Kidney epithelial cell (primary cell): ENCODE data around the gene RNF130. TPM values are rescaled to one million over a fixed set of nuclear protein-coding genes. Genes with fewer than 3 reads are reported as not detected.
"Not testable (repeated sequence)": the region's sequence is repeated elsewhere in the genome, so short reads cannot be mapped to it uniquely, and the experiment has no call there.

Experiments used
- DNase-seq: peaks from one replicate; pipeline ENCODE4 v3.0.0-alpha.2; 2010; ENCODE audit warnings: low read depth
- H3K27me3 ChIP-seq: 2 replicates; pipeline ENCODE4 v1.6.0; 2011; ENCODE audit warnings: low read length; ENCODE audit not compliant: control insufficient read depth, insufficient read depth
- H3K36me3 ChIP-seq: 2 replicates; pipeline ENCODE4 v1.5.1; 2011; ENCODE audit warnings: low read length; ENCODE audit not compliant: control insufficient read depth, insufficient read depth
- H3K4me3 ChIP-seq: 2 replicates; pipeline ENCODE4 v1.5.1; 2011; ENCODE audit warnings: low read depth, mild to moderate bottlenecking, control low read depth, low read length
- CTCF ChIP-seq: IDR thresholded peaks from 2 replicates; pipeline ENCODE4 v1.5.1; 2011; ENCODE audit warnings: mild to moderate bottlenecking, moderate library complexity, low read length, control low read depth, inconsistent platforms; ENCODE audit not compliant: insufficient read depth, poor library complexity, severe bottlenecking
- total RNA-seq: library from RNA; depleted of rRNA; stranded (reverse); fragments of >200 nt; gene quantifications from 2 replicates; pipeline ENCODE4 v1.2.3, GENCODE V29; 2015

The RNF130 gene
- total RNA-seq, 1 donor from 2014 or later: 42.0 TPM

DNA sequence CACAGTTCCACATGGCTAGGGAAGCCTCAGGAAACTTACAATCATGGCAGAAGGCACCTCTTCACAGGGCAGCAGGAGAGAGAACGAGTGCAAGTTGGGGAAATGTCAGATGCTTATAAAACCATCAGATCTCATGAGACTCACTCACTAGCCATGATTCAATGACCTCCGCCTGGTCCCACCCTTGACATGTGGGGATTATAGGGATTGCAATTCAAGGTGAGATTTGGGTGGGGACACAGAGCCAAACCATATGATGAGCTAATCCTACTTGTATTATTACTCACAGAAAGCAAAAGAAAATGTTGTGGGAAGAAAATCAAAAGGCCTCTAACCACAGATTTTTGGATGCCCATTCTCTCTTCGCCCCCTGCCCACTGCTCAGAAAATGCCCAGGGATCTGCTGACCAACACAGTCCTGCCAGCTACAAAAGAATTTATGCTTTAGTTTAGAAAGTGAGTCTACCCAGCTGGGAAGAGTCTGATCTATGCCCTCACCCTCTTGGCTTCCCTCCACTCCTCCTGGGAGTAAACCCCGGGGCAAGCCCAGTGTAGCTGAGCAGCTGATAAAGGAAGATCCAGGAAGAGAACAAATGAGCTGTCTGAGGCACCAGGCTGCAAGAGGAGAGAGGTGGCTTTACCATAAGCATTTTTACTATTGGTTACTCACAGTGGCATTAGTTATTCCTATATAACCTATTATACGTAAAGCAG is 53.1 kb downstream of the RNF130 start:
- Histone ChIP-seq H3K27me3 (no peaks in the 10 kb centered on the region), H3K36me3 (peaks cover 3% of the 10 kb centered on the region), H3K4me3 (no peak overlapping the region)
- TF ChIP-seq CTCF: no peak
- DNase-seq: no peak

DNA sequence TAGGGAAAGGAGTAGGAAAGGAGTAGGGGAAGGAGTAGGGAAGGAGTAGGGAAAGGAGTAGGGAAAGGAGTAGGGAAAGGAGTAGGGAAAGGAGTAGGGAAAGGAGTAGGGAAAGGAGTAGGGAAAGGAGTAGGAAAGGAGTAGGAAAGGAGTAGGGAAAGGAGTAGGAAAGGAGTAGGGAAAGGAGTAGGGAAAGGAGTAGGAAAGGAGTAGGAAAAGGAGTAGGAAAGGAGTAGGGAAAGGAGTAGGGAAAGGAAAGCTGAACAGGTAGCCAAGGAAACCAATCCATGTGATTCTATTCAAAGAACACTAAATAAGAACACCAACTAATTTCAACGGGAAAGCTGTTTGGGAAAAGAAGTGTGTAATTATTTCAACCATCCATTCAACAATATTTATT is 56.0 kb downstream of the RNF130 start:
- not testable (repeated sequence) for H3K4me3 ChIP-seq, H3K36me3 ChIP-seq, DNase-seq, H3K27me3 ChIP-seq

GRCh38 chr5:180013678-180014077 is 57.9 kb downstream of the RNF130 start:
- no peak for TF ChIP-seq CTCF
- H3K36me3 ChIP-seq: no peaks in the 10 kb centered on the region
- H3K27me3 ChIP-seq: no peaks in the 10 kb centered on the region
- no peak for DNase-seq
- H3K4me3 ChIP-seq: no peak overlapping the region

GRCh38 chr5:180012316-180012715 is 59.2 kb downstream of the RNF130 start:
- no peaks in the 10 kb centered on the region for H3K36me3 ChIP-seq
- H3K4me3 ChIP-seq: no peak overlapping the region
- TF ChIP-seq CTCF: no peak
- H3K27me3 ChIP-seq: no peaks in the 10 kb centered on the region
- DNase-seq: no peak

DNA sequence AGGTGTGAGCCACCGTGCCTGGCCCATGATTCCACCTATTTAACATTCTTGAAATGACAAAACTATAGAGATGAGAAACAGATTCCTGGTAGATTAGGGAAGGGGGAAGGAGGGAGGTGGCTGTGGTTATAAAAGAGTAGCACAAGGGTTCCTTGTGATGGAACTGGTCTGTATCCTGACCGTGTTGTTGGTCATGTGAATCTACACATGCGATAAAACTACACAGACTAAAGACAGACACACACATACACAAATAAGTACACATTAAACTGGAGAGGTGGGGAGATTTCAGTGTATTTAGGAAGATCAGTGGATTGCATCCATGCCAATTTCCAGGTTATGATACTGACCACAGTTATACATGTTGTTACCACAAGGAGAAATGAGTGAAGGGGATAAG is 60.9 kb downstream of the RNF130 start:
- H3K4me3 ChIP-seq: no peak overlapping the region
- no peak for DNase-seq
- H3K27me3 ChIP-seq: no peaks in the 10 kb centered on the region
- TF ChIP-seq CTCF: no peak
- H3K36me3 ChIP-seq: no peaks in the 10 kb centered on the region

DNA sequence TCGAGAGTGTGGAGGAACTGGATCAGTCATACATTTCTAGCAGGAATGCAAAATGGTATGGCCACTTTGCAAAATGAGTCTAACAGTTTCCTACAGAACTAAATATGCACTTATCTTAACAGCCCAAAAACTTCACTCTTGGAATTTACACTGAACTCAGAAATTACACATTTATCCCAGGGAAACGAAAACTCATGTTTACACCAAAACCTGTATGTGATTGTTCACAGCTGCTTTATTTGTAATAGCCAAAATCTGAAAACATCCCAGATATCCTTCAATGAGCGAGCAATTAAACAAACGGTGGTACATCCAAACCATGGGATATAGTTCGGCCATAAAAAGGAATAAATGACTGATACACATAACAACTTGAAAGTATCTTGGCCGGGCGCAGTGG is 62.0 kb downstream of the RNF130 start:
- DNase-seq: no peak
- no peak overlapping the region for H3K4me3 ChIP-seq
- H3K27me3 ChIP-seq: no peaks in the 10 kb centered on the region
- TF ChIP-seq CTCF: no peak
- no peaks in the 10 kb centered on the region for H3K36me3 ChIP-seq
